Astrocyte (in vitro differentiated cells and primary cell): ENCODE data around the gene DTNBP1. TPM values are rescaled to one million over a fixed set of nuclear protein-coding genes. Genes with fewer than 3 reads are reported as not detected.

Experiments
- DNase-seq: peaks from one replicate; pipeline ENCODE4 v3.0.0-alpha.2; 2010; ENCODE audit warnings: low read depth
- FAIRE-seq: peaks from 2 replicates; lab custom pipeline; 2011; peaks lifted over from hg19 to GRCh38; lab: Jason Lieb, UNC
- H2AFZ ChIP-seq: 2 replicates; pipeline ENCODE4 v1.6.0; 2012; ENCODE audit warnings: low read depth, low read length, inconsistent platforms
- H3K27ac ChIP-seq: 2 replicates; pipeline ENCODE4 v1.5.1; 2011; ENCODE audit warnings: low read depth, low read length, inconsistent platforms
- H3K27me3 ChIP-seq: 2 replicates; pipeline ENCODE4 v1.6.0; 2011; ENCODE audit warnings: low read length, inconsistent platforms; ENCODE audit not compliant: insufficient read depth
- H3K36me3 ChIP-seq: 2 replicates; pipeline ENCODE4 v1.5.1; 2011; ENCODE audit warnings: low read length, inconsistent platforms; ENCODE audit not compliant: insufficient read depth
- H3K4me1 ChIP-seq: 2 replicates; pipeline ENCODE4 v1.5.1; 2011; ENCODE audit warnings: low read length, inconsistent platforms; ENCODE audit not compliant: insufficient read depth
- H3K4me2 ChIP-seq: 2 replicates; pipeline ENCODE4 v1.6.0; 2012; ENCODE audit warnings: low read length, inconsistent platforms
- H3K4me3 ChIP-seq: 2 replicates; pipeline ENCODE4 v1.5.1; 2011; ENCODE audit warnings: low read depth, mild to moderate bottlenecking, low read length, inconsistent platforms; ENCODE audit not compliant: insufficient read depth
- H3K79me2 ChIP-seq: 2 replicates; pipeline ENCODE4 v1.6.0; 2012; ENCODE audit warnings: mild to moderate bottlenecking, low read length, inconsistent platforms; ENCODE audit not compliant: insufficient read depth
- H3K9ac ChIP-seq: 2 replicates; pipeline ENCODE4 v1.6.0; 2012; ENCODE audit warnings: mild to moderate bottlenecking, low read length, inconsistent platforms
- H3K9me3 ChIP-seq: 2 replicates; pipeline ENCODE4 v1.5.1; 2012; ENCODE audit warnings: low read depth, mild to moderate bottlenecking, low read length, inconsistent platforms; ENCODE audit not compliant: insufficient read depth
- H4K20me1 ChIP-seq: 2 replicates; pipeline ENCODE4 v1.6.0; 2012; ENCODE audit warnings: low read length, inconsistent platforms; ENCODE audit not compliant: insufficient read depth
- H3K27ac Mint-ChIP-seq: one replicate; pipeline ENCODE4 v1.8.0; 2021; ENCODE audit warnings: mild to moderate bottlenecking, mixed read lengths; ENCODE audit not compliant: unreplicated experiment
- H3K27me3 Mint-ChIP-seq: one replicate; pipeline ENCODE4 v1.8.0; 2021; ENCODE audit warnings: low read depth, mixed read lengths; ENCODE audit not compliant: unreplicated experiment
- H3K36me3 Mint-ChIP-seq: one replicate; pipeline ENCODE4 v1.8.0; 2021; ENCODE audit warnings: low read depth, mixed read lengths; ENCODE audit not compliant: unreplicated experiment
- H3K4me1 Mint-ChIP-seq: one replicate; pipeline ENCODE4 v1.8.0; 2021; ENCODE audit warnings: low read depth, mixed read lengths; ENCODE audit not compliant: unreplicated experiment
- H3K4me3 Mint-ChIP-seq: one replicate; pipeline ENCODE4 v1.8.0; 2021; ENCODE audit warnings: mild to moderate bottlenecking, moderate library complexity, mixed read lengths; ENCODE audit not compliant: unreplicated experiment
- H3K9me3 Mint-ChIP-seq: one replicate; pipeline ENCODE4 v1.8.0; 2021; ENCODE audit warnings: mild to moderate bottlenecking, mixed read lengths; ENCODE audit not compliant: unreplicated experiment
- CTCF ChIP-seq: IDR thresholded peaks from 2 replicates; pipeline ENCODE4 v1.5.1; 2011; ENCODE audit warnings: low read depth, mild to moderate bottlenecking, inconsistent platforms, low read length, moderate library complexity; ENCODE audit not compliant: insufficient read depth
- EZH2 ChIP-seq: IDR thresholded peaks from 2 replicates; pipeline ENCODE4 v1.6.1; 2012; ENCODE audit warnings: mild to moderate bottlenecking, low read length, inconsistent platforms; ENCODE audit not compliant: insufficient read depth
- total RNA-seq: library from RNA; stranded (reverse); gene quantifications from 2 replicates; pipeline ENCODE4 v1.2.1, GENCODE V29; 2021

DTNBP1 gene
- total RNA-seq, 1 donor from 2014 or later: 13.0 TPM

GRCh38 chr6:15530411-15530810 lies 132.4 kb downstream of the DTNBP1 start:
- peaks cover 27% of the 10 kb centered on the region for H3K36me3 Mint-ChIP-seq
- TF ChIP-seq CTCF (no peak), EZH2 (no peak)
- Histone ChIP-seq H3K9me3 (peaks cover 5% of the 10 kb centered on the region), H3K9ac (no peak overlapping the region), H3K79me2 (no peaks in the 10 kb centered on the region), H3K27ac (no peak overlapping the region), H3K27me3 (no peaks in the 10 kb centered on the region), H3K4me2 (no peak overlapping the region), H3K36me3 (peaks cover 2% of the 10 kb centered on the region), H2AFZ (no peak overlapping the region), H4K20me1 (no peaks in the 10 kb centered on the region), H3K4me1 (no peaks in the 10 kb centered on the region), H3K4me3 (no peak overlapping the region)
- peaks cover 8% of the 10 kb centered on the region for H3K9me3 Mint-ChIP-seq
- FAIRE-seq (no peak), DNase-seq (no peak)
- H3K27me3 Mint-ChIP-seq: no peaks in the 10 kb centered on the region
- H3K27ac Mint-ChIP-seq: peak overlapping the region; percentile 59
- H3K4me3 Mint-ChIP-seq: no peak overlapping the region
- H3K4me1 Mint-ChIP-seq: peaks cover 9% of the 10 kb centered on the region

GRCh38 chr6:15528870-15529269 lies 134.0 kb downstream of the DTNBP1 start:
- H3K27ac ChIP-seq: no peak overlapping the region
- no peaks in the 10 kb centered on the region for H3K27me3 ChIP-seq
- H3K4me1 ChIP-seq: no peaks in the 10 kb centered on the region
- Mint-ChIP-seq H3K4me3 (no peak overlapping the region), H3K4me1 (peaks cover 9% of the 10 kb centered on the region), H3K27me3 (no peaks in the 10 kb centered on the region), H3K36me3 (peaks cover 37% of the 10 kb centered on the region), H3K27ac (no peak overlapping the region), H3K9me3 (peaks cover 7% of the 10 kb centered on the region)
- no peak overlapping the region for H3K4me3 ChIP-seq
- no peak overlapping the region for H3K4me2 ChIP-seq
- H3K36me3 ChIP-seq: peaks cover 4% of the 10 kb centered on the region
- H4K20me1 ChIP-seq: no peaks in the 10 kb centered on the region
- H2AFZ ChIP-seq: no peak overlapping the region
- TF ChIP-seq CTCF (no peak), EZH2 (no peak)
- H3K79me2 ChIP-seq: no peaks in the 10 kb centered on the region
- H3K9me3 ChIP-seq: peaks cover 5% of the 10 kb centered on the region
- DNase-seq: no peak
- H3K9ac ChIP-seq: no peak overlapping the region
- FAIRE-seq: no peak

GRCh38 chr6:15527838-15528617 lies 134.8 kb downstream of the DTNBP1 start:
- no peak overlapping the region for H3K4me2 ChIP-seq
- Mint-ChIP-seq H3K27ac (no peak overlapping the region), H3K9me3 (peaks cover 7% of the 10 kb centered on the region), H3K36me3 (peaks cover 44% of the 10 kb centered on the region), H3K27me3 (no peaks in the 10 kb centered on the region), H3K4me3 (no peak overlapping the region), H3K4me1 (peaks cover 9% of the 10 kb centered on the region)
- H4K20me1 ChIP-seq: no peaks in the 10 kb centered on the region
- H3K9ac ChIP-seq: no peak overlapping the region
- H3K27me3 ChIP-seq: no peaks in the 10 kb centered on the region
- H3K27ac ChIP-seq: no peak overlapping the region
- H3K9me3 ChIP-seq: peaks cover 5% of the 10 kb centered on the region
- TF ChIP-seq EZH2: no peak
- TF ChIP-seq CTCF: no peak
- no peak overlapping the region for H3K4me3 ChIP-seq
- H3K36me3 ChIP-seq: peaks cover 7% of the 10 kb centered on the region
- peak; percentile 16 for DNase-seq
- FAIRE-seq: no peak
- no peaks in the 10 kb centered on the region for H3K79me2 ChIP-seq
- no peaks in the 10 kb centered on the region for H3K4me1 ChIP-seq
- H2AFZ ChIP-seq: no peak overlapping the region
